Transverse colon (tissue), 4 donors: ENCODE measurements around the gene SUV39H1. TPM values are rescaled to one million over a fixed set of nuclear protein-coding genes. Genes with fewer than 3 reads are reported as not detected.
"Not testable (repeated sequence)": the region's sequence is repeated elsewhere in the genome, so short reads cannot be mapped to it uniquely, and the experiment has no call there.

Source experiments
- DNase-seq: peaks from one replicate; pipeline ENCODE4 v3.0.0-alpha.2; 2019
- H3K27ac ChIP-seq, 4 donors: fragments of 200-600 bp; sonication (generic); 2 replicates each; pipeline ENCODE4 v1.5.1; 2016 to 2018; ENCODE audit warnings: inconsistent platforms in 4 of 4
- H3K27me3 ChIP-seq: fragments of 200-600 bp; sonication (generic); 2 replicates; pipeline ENCODE4 v1.5.1; 2017; ENCODE audit warnings: inconsistent platforms
- H3K36me3 ChIP-seq, 4 donors: fragments of 200-600 bp; sonication (generic); 2 replicates each; pipeline ENCODE4 v1.5.1; 2017 to 2019; ENCODE audit warnings: inconsistent platforms in 4 of 4
- H3K4me1 ChIP-seq, 4 donors: fragments of 200-600 bp; sonication (generic); 2 replicates each; pipeline ENCODE4 v1.5.1; 2017 to 2020; ENCODE audit warnings: inconsistent platforms in 4 of 4
- H3K4me3 ChIP-seq, 4 donors: fragments of 200-600 bp; sonication (generic); 1 replicate in 1 of 4; 2 replicates in 3 of 4; pipeline versions ENCODE4 v1.5.1 to v1.6.1; 2017 to 2019; ENCODE audit warnings: inconsistent platforms in 4 of 4
- H3K9me3 ChIP-seq, 2 donors: fragments of 200-600 bp; sonication (generic); 2 replicates each; pipeline ENCODE4 v1.5.1; 2017 to 2019; ENCODE audit warnings: inconsistent platforms in 2 of 2
- CTCF ChIP-seq, 5 experiments: fragments of 200-600 bp in 3 of 5; fragments of 450-650 bp in 2 of 5; sonication (generic) in 3 of 5; IDR thresholded peaks; 1 replicate in 2 of 5; 2 replicates in 3 of 5; pipeline ENCODE4 v1.5.1; 2016 to 2017; ENCODE audit warnings: antibody characterized with exemption in 5 of 5, inconsistent platforms in 3 of 5, mild to moderate bottlenecking in 2 of 5, moderate library complexity in 1 of 5
- EP300 ChIP-seq: sonication (generic); formaldehyde crosslinking; IDR thresholded peaks from one replicate; pipeline ENCODE4 v1.6.1; 2017; ENCODE audit warnings: antibody characterized with exemption, low read depth
- POLR2A ChIP-seq: fragments of 450-650 bp; IDR thresholded peaks from one replicate; pipeline ENCODE4 v1.6.1; 2016; ENCODE audit warnings: antibody characterized with exemption, mild to moderate bottlenecking, moderate library complexity
- POLR2AphosphoS5 ChIP-seq, 3 donors: sonication (generic); formaldehyde crosslinking; IDR thresholded peaks; one replicate each; pipeline ENCODE4 v1.6.1; 2016; ENCODE audit warnings: antibody characterized with exemption in 3 of 3
- WGBS, 2 donors: methylation state at CpG; one replicate each; pipeline ENCODE4 v1.1.5; 2018; ENCODE audit warnings: low coverage in 1 of 2; 5-methylcytosine and 5-hydroxymethylcytosine counted together
- in situ Hi-C, 4 donors: fragments of 200-750 bp; cut with MboI; loops; one replicate each; pipeline versions ENCODE4 v1.15.0 to v1.15.1; 2017; ENCODE audit warnings: low sequenced_read_pairs in 3 of 4, low pct_ligation_motif_present in 1 of 4, low pct_unique_long_range_greater_than_20kb in 1 of 4
- intact Hi-C: fragments of 100-400 bp; cut with DNase I; formaldehyde crosslinking; loops from one replicate; pipeline ENCODE4 v1.15.1; 2023; ENCODE audit warnings: low total_unique reads
- total RNA-seq, 4 donors: library from RNA; depleted of rRNA; stranded (reverse); fragments of >200 nt; gene quantifications; one replicate each; pipeline ENCODE4 v1.1.0, GENCODE V29; 2016

SUV39H1 gene
- total RNA-seq, 4 donors from 2014 or later, result 1.00 to 5.3 (median 4.4) TPM

GRCh38 chrX:48689208-48689920 is 7.2 kb upstream of the SUV39H1 start:
- intact Hi-C loops (no loop called here), in situ Hi-C loops (no loop called here)
- Histone ChIP-seq H3K4me3 (no peak overlapping the region), H3K27ac (no peak overlapping the region), H3K36me3 (no peaks in the 10 kb centered on the region), H3K27me3 (no peaks in the 10 kb centered on the region), H3K4me1 (no peaks in the 10 kb centered on the region), H3K9me3 (no peaks in the 10 kb centered on the region)
- 53% methylated on average over 11 of the region's 11 CpGs; no CpG with 5 or more reads in 1 of the 2 donors for WGBS, 2 donors
- no peak for DNase-seq
- no peak for TF ChIP-seq CTCF (IDR thresholded peaks at IDR 0.05)

GRCh38 chrX:48691746-48692145 is 4.8 kb upstream of the SUV39H1 start:
- H3K4me1 ChIP-seq, H3K27me3 ChIP-seq, H3K36me3 ChIP-seq, intact Hi-C loops, H3K9me3 ChIP-seq, in situ Hi-C loops, H3K27ac ChIP-seq, DNase-seq, H3K4me3 ChIP-seq: not testable (repeated sequence)
- WGBS, 2 donors, result 79 to 100% methylated on average over 1 to 5 of the region's 5 CpGs

DNA sequence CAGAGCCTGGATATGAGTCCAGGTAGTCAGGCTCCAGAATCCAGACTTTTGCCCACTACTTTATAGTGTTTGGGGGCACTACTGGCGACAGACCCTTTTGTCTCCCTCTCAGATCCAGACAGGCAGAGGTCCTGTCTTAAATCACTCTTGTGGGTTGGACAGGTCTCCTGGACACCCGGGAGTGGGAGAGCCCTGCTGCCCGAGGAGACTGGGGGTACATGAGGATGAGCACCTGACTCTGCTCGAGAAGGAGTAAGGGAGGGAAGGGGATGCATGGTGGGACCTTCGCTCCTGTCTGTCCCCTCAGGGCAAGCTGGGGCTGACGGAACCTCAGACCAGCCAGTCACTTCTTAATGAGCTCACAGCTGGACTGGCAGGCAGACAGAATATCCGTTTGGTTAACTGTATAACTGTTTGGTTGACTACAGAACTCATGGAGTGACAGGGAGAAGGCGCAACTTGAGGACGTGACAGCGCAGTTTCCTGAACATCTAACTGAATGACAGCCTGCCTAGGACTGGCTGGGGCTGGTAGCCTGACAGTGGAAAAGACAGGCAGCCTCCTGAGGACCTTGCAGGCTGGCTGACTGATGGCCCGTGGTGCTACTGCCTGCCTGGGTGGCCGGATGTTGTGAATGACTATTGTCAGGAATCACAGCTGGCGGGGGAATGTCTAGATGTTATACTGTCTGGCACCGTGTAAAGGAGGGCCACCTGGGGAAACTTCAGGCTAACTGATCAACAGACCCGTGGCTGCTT is 1.6 kb upstream of the SUV39H1 start:
- Histone ChIP-seq H3K4me1 (peaks cover 0 to 10% (median 4%) of the 10 kb centered on the region in 4 donors), H3K4me3 (no peak overlapping the region), H3K27me3 (no peaks in the 10 kb centered on the region), H3K36me3 (no peaks in the 10 kb centered on the region), H3K9me3 (no peaks in the 10 kb centered on the region), H3K27ac (peak overlapping the region in 1 of 4 donors; percentile 92)
- 60% methylated on average over 15 of the region's 15 CpGs; no CpG with 5 or more reads in 1 of the 2 donors for WGBS, 2 donors
- intact Hi-C loops (no loop called here), in situ Hi-C loops (no loop called here)
- TF ChIP-seq EP300 (no peak), POLR2AphosphoS5 (IDR thresholded peaks at IDR 0.05) (no peak), CTCF (IDR thresholded peaks at IDR 0.05) (no peak), POLR2A (no peak)
- DNase-seq, result no peak

DNA sequence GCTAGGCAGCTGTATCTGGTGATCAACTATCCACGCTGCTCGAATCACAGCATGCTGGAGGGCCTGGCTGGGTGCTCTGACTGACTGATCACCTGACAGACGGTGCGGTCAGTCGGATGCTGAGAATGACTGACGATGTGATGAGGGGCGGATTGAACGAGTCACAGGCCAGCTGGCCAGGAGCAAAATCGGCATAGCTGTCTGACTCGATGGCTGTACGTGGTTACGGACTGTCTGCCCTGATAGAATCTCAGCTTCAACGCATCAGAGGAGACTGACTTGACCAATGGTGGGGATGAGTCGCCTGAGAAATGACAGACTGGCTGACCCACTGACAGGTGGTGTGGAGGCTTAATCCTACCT is 1.0 kb upstream of the SUV39H1 start:
- Histone ChIP-seq H3K9me3 (no peaks in the 10 kb centered on the region), H3K27ac (peak overlapping the region; percentile 86 to 95 (median 90)), H3K4me1 (peaks cover 0 to 10% (median 4%) of the 10 kb centered on the region in 4 donors), H3K27me3 (no peaks in the 10 kb centered on the region), H3K4me3 (peak overlapping the region in 3 of 4 donors; percentile 61 to 88 (median 68)), H3K36me3 (no peaks in the 10 kb centered on the region)
- WGBS, 2 donors, result 64% methylated on average over 14 of the region's 14 CpGs; no CpG with 5 or more reads in 1 of the 2 donors
- intact Hi-C loops (no loop called here), in situ Hi-C loops (no loop called here)
- no peak for DNase-seq
- TF ChIP-seq POLR2A (no peak), CTCF (IDR thresholded peaks at IDR 0.05) (no peak), POLR2AphosphoS5 (IDR thresholded peaks at IDR 0.05) (no peak), EP300 (no peak)
